SK-N-SH treated with all-trans-retinoic acid at 6 μM for 48 hours (cell line): Measurements from ENCODE around the gene LRRC7.

Experiments used
- ARNTL ChIP-seq: fragments of 450-650 bp; formaldehyde crosslinking; IDR thresholded peaks from 2 replicates; pipeline ENCODE4 v1.5.0; 2020; ENCODE audit warnings: low read depth, mild to moderate bottlenecking, moderate library complexity, borderline replicate concordance
- CSRNP3 ChIP-seq: fragments of 250-450 bp; sonication (Bioruptor Pico); IDR thresholded peaks from 2 replicates; pipeline ENCODE4 v1.5.1; 2021; ENCODE audit warnings: mild to moderate bottlenecking, moderate library complexity
- PATZ1 ChIP-seq: fragments of 250-450 bp; sonication (Bioruptor Pico); IDR thresholded peaks from 2 replicates; pipeline ENCODE4 v1.8.0; 2020; ENCODE audit warnings: mild to moderate bottlenecking, moderate library complexity, borderline replicate concordance
- RARB ChIP-seq: fragments of 250-450 bp; sonication (Bioruptor Pico); IDR thresholded peaks from 2 replicates; pipeline ENCODE4 v1.8.0; 2021; ENCODE audit warnings: mild to moderate bottlenecking, moderate library complexity
- ZC3H10 ChIP-seq: fragments of 250-450 bp; sonication (Bioruptor Pico); IDR thresholded peaks from 2 replicates; pipeline ENCODE4 v1.5.1; 2021; ENCODE audit warnings: mild to moderate bottlenecking, moderate library complexity

- TF ChIP-seq ARNTL (CRISPR knock-in tag) (no peak), ZC3H10 (CRISPR knock-in tag) (no peak), CSRNP3 (CRISPR knock-in tag) (no peak), RARB (CRISPR knock-in tag) (no peak), PATZ1 (CRISPR knock-in tag) (no peak)
These were observed 171.5 kb downstream of the LRRC7 start for GRCh38 chr1:69739251-69739605.
